HepG2 (cell line): Measurements from ENCODE around the gene PNO1. TPM values are rescaled to one million over a fixed set of nuclear protein-coding genes. Genes with fewer than 3 reads are reported as not detected.

ENCODE experiments used
- ATAC-seq: fragments of 200-7000 bp; cut with Tn5 transposase; 3 replicates; pipeline ENCODE4 v1.9.1; 2020; ENCODE audit warnings: mild to moderate bottlenecking, moderate library complexity
- BruUV-seq: library from RNA; stranded (reverse); fragments of 400-500 nt; replicated peaks from 2 replicates; lab custom pipeline; 2021; lab: Mats Ljungman, UMichigan
- CTCF ChIA-PET: fragments of 300-600 bp; formaldehyde crosslinking; extraction: SDS; loops from one replicate; lab custom pipeline; 2021; ENCODE audit warnings: low total read pairs, inconsistent platforms, low intra/inter-chr PET ratio; lab: Yijun Ruan, JAX
- POLR2A ChIA-PET: fragments of 350-600 bp; sonication (Branson Sonifier 250); formaldehyde crosslinking; loops from one replicate; lab custom pipeline; 2020; ENCODE audit warnings: antibody characterized with exemption, inconsistent platforms; lab: Yijun Ruan, JAX
- DNase-seq: peaks from one replicate; pipeline ENCODE4 v3.0.0-alpha.2; 2015; ENCODE audit warnings: low spot score
- FAIRE-seq: peaks from 3 replicates; lab custom pipeline; 2011; peaks lifted over from hg19 to GRCh38; lab: Jason Lieb, UNC
- H2AFZ ChIP-seq: one replicate; pipeline ENCODE4 v1.6.1; 2011; ENCODE audit warnings: low read length, inconsistent platforms
- H3K27ac ChIP-seq: fragments of 300-600 bp; 3 replicates; pipeline ENCODE4 v1.8.0; 2011; ENCODE audit warnings: mixed run types, mild to moderate bottlenecking, mixed read lengths, low read length, inconsistent platforms; ENCODE audit not compliant: insufficient read depth; ENCODE audit errors: extremely low read length
- H3K27me3 ChIP-seq, 2 experiments: fragments of 200-600 bp in 1 of 2; 2 replicates in 1 of 2; 3 replicates in 1 of 2; pipeline versions ENCODE4 v1.6.0 to v1.8.0; 2011; ENCODE audit warnings: low read length in 2 of 2, mild to moderate bottlenecking in 2 of 2, moderate library complexity in 2 of 2, inconsistent platforms in 1 of 2; ENCODE audit not compliant: insufficient read depth in 2 of 2, control insufficient read depth in 1 of 2
- H3K36me3 ChIP-seq, 2 experiments: fragments of 200-600 bp in 1 of 2; replicated peaks in 1 of 2; 2 replicates in 1 of 2; 3 replicates in 1 of 2; pipeline versions ENCODE4 v1.5.1 to v1.8.0; 2011; ENCODE audit warnings: low read length in 2 of 2, inconsistent platforms in 1 of 2; ENCODE audit not compliant: insufficient read depth in 2 of 2, control insufficient read depth in 1 of 2
- H3K4me1 ChIP-seq: 2 replicates; pipeline ENCODE4 v1.5.1; 2012; ENCODE audit warnings: low read length, inconsistent platforms; ENCODE audit not compliant: insufficient read depth
- H3K4me2 ChIP-seq: 2 replicates; pipeline ENCODE4 v1.6.0; 2011; ENCODE audit warnings: low read depth, low read length, inconsistent platforms
- H3K4me3 ChIP-seq, 3 experiments: fragments of 200-600 bp in 1 of 3; sonication (generic), shearing (Covaris generic) in 1 of 3; replicated peaks in 1 of 3; 2 replicates each; pipeline ENCODE4 v1.5.1; 2011 to 2016; ENCODE audit warnings: low read length in 3 of 3, inconsistent platforms in 2 of 3, low read depth in 2 of 3, mild to moderate bottlenecking in 2 of 3, control low read depth in 1 of 3, mixed read lengths in 1 of 3; ENCODE audit not compliant: insufficient read depth in 1 of 3
- H3K79me2 ChIP-seq: one replicate; pipeline ENCODE4 v1.6.1; 2011; ENCODE audit warnings: low read length, inconsistent platforms; ENCODE audit not compliant: insufficient read depth
- H3K9ac ChIP-seq: 2 replicates; pipeline ENCODE4 v1.6.0; 2011; ENCODE audit warnings: mild to moderate bottlenecking, low read depth, low read length, inconsistent platforms; ENCODE audit not compliant: insufficient read depth
- H3K9me3 ChIP-seq: 2 replicates; pipeline ENCODE4 v1.5.1; 2012; ENCODE audit warnings: mild to moderate bottlenecking, low read length
- H4K20me1 ChIP-seq: 2 replicates; pipeline ENCODE4 v1.6.0; 2011; ENCODE audit warnings: inconsistent platforms, mild to moderate bottlenecking, low read length, moderate library complexity; ENCODE audit not compliant: insufficient read depth
- IRF1 ChIP-seq: sonication (generic); formaldehyde crosslinking; IDR thresholded peaks from 2 replicates; pipeline ENCODE4 v1.4.0; 2020; ENCODE audit warnings: low read depth, mild to moderate bottlenecking, missing genetic modification reagents
- KDM4B ChIP-seq: sonication (generic); formaldehyde crosslinking; IDR thresholded peaks from 2 replicates; pipeline ENCODE4 v1.4.0; 2020; ENCODE audit warnings: missing genetic modification reagents
- NPAS2 ChIP-seq: sonication (generic); formaldehyde crosslinking; IDR thresholded peaks from 2 replicates; pipeline ENCODE4 v1.8.0; 2022; ENCODE audit warnings: mild to moderate bottlenecking, missing genetic modification reagents, borderline replicate concordance
- STAG1 ChIP-seq: sonication (generic); formaldehyde crosslinking; IDR thresholded peaks from 2 replicates; pipeline ENCODE4 v1.4.0; 2020; ENCODE audit warnings: missing genetic modification reagents
- ZBTB33 ChIP-seq: sonication (generic); formaldehyde crosslinking; IDR thresholded peaks from 2 replicates; pipeline ENCODE4 v1.4.0; 2020; ENCODE audit warnings: missing genetic modification reagents
- ZNF275 ChIP-seq: sonication (generic); formaldehyde crosslinking; IDR thresholded peaks from 2 replicates; pipeline ENCODE4 v1.8.0; 2022; ENCODE audit warnings: missing genetic modification reagents, mild to moderate bottlenecking, inconsistent platforms, borderline replicate concordance
- ZNF33B ChIP-seq: sonication (generic); formaldehyde crosslinking; IDR thresholded peaks from 2 replicates; pipeline ENCODE4 v1.5.1; 2020; ENCODE audit warnings: mild to moderate bottlenecking, missing genetic modification reagents
- ZNF574 ChIP-seq: sonication (generic); formaldehyde crosslinking; IDR thresholded peaks from 2 replicates; pipeline ENCODE4 v1.4.0; 2020; ENCODE audit warnings: missing genetic modification reagents
- ZNF605 ChIP-seq: sonication (generic); formaldehyde crosslinking; IDR thresholded peaks from 2 replicates; pipeline ENCODE4 v1.8.0; 2022; ENCODE audit warnings: mild to moderate bottlenecking, missing genetic modification reagents
- ZNF609 ChIP-seq: sonication (generic); formaldehyde crosslinking; IDR thresholded peaks from 2 replicates; pipeline ENCODE4 v1.4.0; 2020; ENCODE audit warnings: mild to moderate bottlenecking, missing genetic modification reagents, borderline replicate concordance
- ZNF782 ChIP-seq: sonication (generic); formaldehyde crosslinking; IDR thresholded peaks from 2 replicates; pipeline ENCODE4 v1.4.0; 2020; ENCODE audit warnings: missing genetic modification reagents, mild to moderate bottlenecking, borderline replicate concordance
- WGBS: methylation state at CpG from one replicate; pipeline ENCODE4 v1.1.6; 2017; ENCODE audit warnings: low lambda C conversion rate; 5-methylcytosine and 5-hydroxymethylcytosine counted together
- in situ Hi-C: cut with HindIII; loops from 2 replicates; pipeline ENCODE4 v1.10.0; 2017; ENCODE audit warnings: low pct_unique_long_range_greater_than_20kb; ENCODE audit not compliant: extremely low pct_ligation_motif_present
- intact Hi-C: fragments of 100-400 bp; cut with micrococcal nuclease; formaldehyde crosslinking; loops from one replicate; pipeline ENCODE4 v1.10.0; 2022; ENCODE audit not compliant: unreplicated experiment
- polyA plus RNA-seq, 8 experiments: library from polyadenylated mRNA; depleted of rRNA in 3 of 8; stranded (reverse) in 7 of 8; unstranded in 1 of 8; fragments of >200 nt; fragmentation: Illumina TruSeq in 4 of 8; extraction: Trizol in 4 of 8; gene quantifications; 2 replicates each; pipeline versions ENCODE4 v1.2.1 to v1.2.3, GENCODE V29; 2011 to 2016; ENCODE audit warnings: low read depth in 4 of 8, missing spikeins in 1 of 8, mixed read lengths in 1 of 8; ENCODE audit not compliant: insufficient read depth in 1 of 8
- total RNA-seq, 5 experiments: library from RNA; depleted of rRNA; stranded (reverse); fragments of >200 nt; fragmentation: Illumina TruSeq; extraction: Trizol; gene quantifications; 2 replicates each; pipeline ENCODE4 v1.2.3, GENCODE V29; 2016; ENCODE audit warnings: low read depth in 1 of 5

The PNO1 gene
- total and polyA plus RNA-seq, 2 of the 13 experiments (the other 11 are each of a cell fraction or from before 2014, with no cell fraction given), result 12.8 to 48.5 TPM

GRCh38 chr2:68196120-68196716 is 38.5 kb downstream of the PNO1 start:
- CTCF ChIA-PET, result interaction anchor here (1.3 to 1.5 kb wide), 3 partner anchors 29 to 87 kb away, joined by 6 to 9 read pairs (median 6); no protein-coding TSS in a partner anchor
- 84% methylated on average over 4 of the region's 4 CpGs for WGBS
- POLR2A ChIA-PET, result interaction anchor here (1.4 kb wide), 1 partner anchor 56 kb away, joined by 3 read pairs; the partner anchor contains the start of gene PPP3R1
- TF ChIP-seq ZNF605, result no peak
- no peak for TF ChIP-seq ZNF33B (CRISPR knock-in tag)
- no peak for TF ChIP-seq ZNF782 (CRISPR knock-in tag)
- no peak for TF ChIP-seq STAG1
- no peak for TF ChIP-seq NPAS2
- TF ChIP-seq ZNF609 (CRISPR knock-in tag), result no peak
- no peak for TF ChIP-seq IRF1
- TF ChIP-seq ZNF275 (CRISPR knock-in tag), result no peak
- no peak for TF ChIP-seq ZNF574 (CRISPR knock-in tag)
- TF ChIP-seq KDM4B, result no peak
- TF ChIP-seq ZBTB33 (CRISPR knock-in tag), result no peak

More at GRCh38 chr2:68196120-68196716, 38.5 kb downstream of the PNO1 start:
- no peak overlapping the region for H3K9ac ChIP-seq
- no peak for ATAC-seq
- H3K27me3 ChIP-seq, result no peaks in the 10 kb centered on the region
- BruUV-seq, result no TSS peak
- H3K9me3 ChIP-seq, result no peaks in the 10 kb centered on the region
- no peak overlapping the region for H2AFZ ChIP-seq
- H3K79me2 ChIP-seq, result peaks cover 77% of the 10 kb centered on the region
- H3K4me3 ChIP-seq, result no peak overlapping the region
- in situ Hi-C loops (no loop called here), intact Hi-C loops (loop anchor here (2.0 to 10.0 kb wide), 3 partner anchors 39 to 89 kb away; partner anchors contain the start of gene PNO1)
- H3K4me2 ChIP-seq, result no peak overlapping the region
- H3K4me1 ChIP-seq, result peaks cover 24% of the 10 kb centered on the region
- H3K27ac ChIP-seq, result no peak overlapping the region
- no peak for FAIRE-seq
- peaks cover 22% of the 10 kb centered on the region for H4K20me1 ChIP-seq
- peak; percentile 16 for DNase-seq
- H3K36me3 ChIP-seq, result no peaks in the 10 kb centered on the region
